NK-92 (cell line): Measurements from ENCODE around the gene ADAD2.

ENCODE experiments used
- DNase-seq: peaks from one replicate; lab custom pipeline; 2025; ENCODE audit not compliant: unreplicated experiment; lab: John Stamatoyannopoulos, UW

ADAD2 gene

DNA sequence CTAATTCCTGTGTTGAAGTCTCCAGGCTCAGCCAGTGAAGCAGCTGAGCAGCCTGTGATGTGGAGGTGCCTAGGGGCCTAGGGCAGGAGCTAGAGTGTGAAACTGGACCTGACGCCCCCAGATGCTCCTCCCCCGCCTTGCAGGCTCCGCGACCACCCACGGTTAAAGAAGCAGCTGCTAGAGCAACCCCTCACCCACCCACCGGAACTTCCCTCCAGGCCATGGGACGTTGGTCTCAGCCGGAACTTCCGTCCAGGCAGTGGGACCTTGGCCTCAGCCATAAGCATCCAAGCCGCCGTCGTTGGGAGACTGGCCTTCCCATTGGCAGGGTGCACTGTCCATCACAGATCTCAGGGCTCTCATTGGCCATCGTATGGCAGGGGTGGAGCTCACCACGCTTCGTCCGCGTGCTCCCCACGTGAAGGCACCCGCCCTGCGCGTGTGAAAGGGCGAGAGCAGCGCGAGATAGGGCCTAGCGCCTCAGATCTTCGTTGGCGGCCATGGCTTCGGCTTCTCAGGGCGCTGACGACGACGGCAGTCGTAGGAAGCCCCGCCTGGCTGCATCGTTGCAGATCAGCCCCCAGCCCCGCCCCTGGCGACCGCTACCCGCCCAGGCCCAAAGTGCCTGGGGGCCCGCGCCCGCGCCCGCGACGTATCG, at the start of gene ADAD2:
ADAD2 (plus strand) TSS at position 427 of the 658 bp plus-strand sequence; CDS start at position 501, 74 bp downstream.
- no peak for DNase-seq

DNA sequence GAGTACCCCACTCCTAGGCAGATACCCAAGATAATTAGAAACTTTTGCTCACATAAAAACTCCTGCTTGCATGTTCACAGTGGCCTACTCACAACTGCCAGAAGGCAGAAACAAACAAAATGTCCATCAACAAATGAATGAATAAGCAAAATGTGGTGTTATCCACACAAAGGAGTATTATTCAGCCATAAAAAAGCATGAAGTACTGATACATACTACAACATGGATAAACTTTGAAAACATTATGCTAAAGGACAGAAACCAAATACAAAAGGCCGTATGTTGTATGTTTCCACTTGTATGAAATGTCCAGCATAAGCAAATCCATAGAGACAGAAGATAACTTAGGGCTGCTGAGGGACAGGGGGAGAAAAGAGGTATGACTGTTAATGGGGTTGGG, 47.9 kb upstream of the ADAD2 start:
- DNase-seq, result no peak

DNA sequence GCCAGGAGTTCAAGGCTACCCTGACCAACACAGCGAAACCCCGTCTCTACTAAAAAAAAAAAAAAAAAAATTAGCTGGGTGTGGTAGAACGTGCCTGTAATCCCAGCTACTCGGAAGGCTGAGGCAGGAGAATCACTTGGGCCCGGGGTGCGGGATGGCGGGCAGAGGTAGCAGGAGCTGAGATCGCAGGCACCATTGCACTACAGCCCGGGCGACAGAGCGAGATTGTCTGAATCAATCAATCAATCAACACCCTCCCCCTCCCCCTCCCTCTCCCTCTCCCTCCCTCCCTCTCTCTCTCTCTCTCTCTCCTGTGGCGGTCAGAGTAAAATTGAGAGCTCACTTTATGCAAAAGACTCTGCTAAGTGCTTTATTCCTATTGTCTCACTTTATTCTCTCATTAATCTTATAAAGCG, 47.2 kb upstream of the ADAD2 start:
- DNase-seq, result no peak

DNA sequence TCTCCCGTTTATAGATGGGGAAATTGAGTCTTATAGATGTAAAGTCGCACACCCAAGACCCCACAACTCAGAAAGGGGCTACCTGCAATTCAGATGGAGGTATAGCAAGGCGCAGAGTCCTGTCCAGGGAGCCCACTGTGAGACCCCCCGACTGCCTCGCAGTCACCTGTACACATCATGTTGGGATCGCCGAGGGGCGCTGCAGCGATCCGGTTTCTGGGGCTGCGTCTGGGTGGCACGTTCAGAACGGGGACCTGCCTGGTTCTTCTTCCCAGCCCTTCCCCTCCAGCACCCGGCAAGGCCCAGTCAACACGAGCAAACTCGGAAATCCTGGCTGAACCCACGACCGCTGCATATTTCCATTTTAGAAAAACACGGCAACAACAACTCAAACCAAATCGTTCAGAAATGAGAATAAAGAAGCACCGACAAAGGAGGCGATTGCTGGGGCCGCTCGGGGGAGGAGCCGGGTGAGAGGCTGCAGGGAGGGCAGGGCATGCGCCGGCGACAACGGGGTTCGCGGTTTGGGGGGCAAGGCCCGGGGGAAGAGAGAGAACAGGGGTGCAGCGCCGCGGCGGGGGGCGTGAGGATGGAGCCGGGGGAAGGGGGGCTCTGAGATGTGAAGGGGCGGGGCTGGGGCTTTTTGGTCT, 46.6 kb upstream of the ADAD2 start:
- no peak for DNase-seq

DNA sequence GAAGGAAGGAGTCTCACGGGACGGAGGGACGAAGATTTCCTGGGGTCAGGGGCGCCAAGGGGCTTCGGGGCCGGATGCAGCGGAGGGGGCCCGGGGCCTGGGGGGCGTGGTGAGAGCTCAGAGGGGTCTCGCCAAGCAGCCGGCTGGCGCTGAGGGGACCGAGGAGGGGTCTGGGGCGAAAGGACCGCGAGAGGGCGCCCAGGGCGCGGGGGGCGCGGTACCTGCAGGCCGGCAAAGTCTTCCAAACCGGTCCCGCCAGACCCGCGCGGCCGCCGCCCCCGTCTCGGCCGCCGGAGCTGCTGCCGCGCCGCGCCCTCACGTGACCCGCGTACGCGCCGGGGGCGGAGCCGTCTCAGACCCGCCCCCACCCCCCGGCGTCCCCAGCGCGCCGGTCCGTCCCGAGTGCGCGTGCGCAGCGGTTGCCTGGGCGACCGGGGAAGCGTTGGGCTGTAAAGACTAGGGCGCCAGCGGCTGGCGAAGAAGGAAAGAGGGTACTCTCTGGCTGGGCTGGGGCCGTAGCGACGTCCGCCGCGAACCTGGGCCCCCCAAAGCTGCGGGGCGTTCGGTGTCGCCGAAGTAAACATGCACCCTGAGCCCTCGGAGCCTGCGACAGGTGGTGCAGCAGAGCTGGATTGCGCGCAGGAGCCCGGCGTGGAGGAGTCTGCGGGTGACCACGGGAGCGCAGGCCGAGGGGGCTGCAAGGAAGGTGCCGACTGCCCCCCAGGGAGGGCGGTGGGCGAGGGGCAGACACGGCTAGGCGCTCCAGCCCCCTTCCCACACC, 45.9 kb upstream of the ADAD2 start, which contains the start of the genes DNAAF1 and HSDL1:
DNAAF1 (plus strand) TSS at position 450 of the 781 bp plus-strand sequence; CDS start at position 583, 133 bp downstream.
HSDL1 (minus strand) TSS at position 319 of the 781 bp plus-strand sequence. CDS start 13,856 bp downstream, outside the sequence.
- DNase-seq, result peak; percentile 48

DNA sequence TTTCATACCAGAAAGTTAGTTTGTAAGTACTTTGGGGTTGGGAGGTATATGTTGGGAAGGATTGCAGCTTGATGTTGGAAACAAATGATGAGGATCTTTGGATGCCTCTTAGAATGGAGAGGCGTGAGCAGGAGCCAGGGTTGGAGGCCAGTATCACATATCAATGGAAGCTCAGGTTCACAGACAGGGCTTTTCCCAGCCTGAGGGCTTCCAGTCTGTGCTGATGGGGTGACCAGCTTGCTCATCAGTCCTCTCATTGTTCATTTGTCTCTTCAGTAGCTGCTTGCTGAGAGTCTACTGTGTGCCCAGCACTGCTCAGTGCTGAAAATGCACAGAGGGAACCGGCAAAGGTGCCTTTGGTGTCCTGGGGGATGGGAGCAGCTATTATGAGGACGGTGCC, 40.0 kb upstream of the ADAD2 start:
- DNase-seq, result no peak

DNA sequence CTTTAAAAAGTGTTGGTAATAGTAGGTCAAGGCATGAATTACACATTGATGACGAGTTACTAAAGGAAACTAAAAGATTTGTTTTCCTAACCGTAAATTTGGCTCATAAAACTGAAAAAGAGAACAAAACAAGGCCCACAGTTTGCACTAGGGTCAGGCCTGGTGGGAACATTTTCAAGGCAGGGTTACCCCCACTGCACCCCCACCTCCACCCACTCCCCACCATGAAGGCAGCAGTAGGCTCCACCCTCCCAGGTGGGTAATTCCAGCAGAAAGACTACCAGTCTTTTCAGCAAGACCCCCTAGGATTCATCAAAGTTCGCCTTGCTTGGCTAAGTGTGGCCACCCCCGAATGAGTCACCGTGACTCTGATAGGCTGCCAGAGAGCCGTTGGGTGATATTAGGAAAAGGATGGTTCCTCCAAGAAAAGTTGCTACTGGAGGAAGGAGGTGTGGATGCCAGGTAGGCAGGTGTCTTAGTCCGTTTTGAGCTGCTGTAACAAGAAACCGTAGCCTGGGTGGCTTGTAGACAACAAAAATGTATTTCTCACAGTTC, 37.2 kb upstream of the ADAD2 start:
- DNase-seq, result no peak

DNA sequence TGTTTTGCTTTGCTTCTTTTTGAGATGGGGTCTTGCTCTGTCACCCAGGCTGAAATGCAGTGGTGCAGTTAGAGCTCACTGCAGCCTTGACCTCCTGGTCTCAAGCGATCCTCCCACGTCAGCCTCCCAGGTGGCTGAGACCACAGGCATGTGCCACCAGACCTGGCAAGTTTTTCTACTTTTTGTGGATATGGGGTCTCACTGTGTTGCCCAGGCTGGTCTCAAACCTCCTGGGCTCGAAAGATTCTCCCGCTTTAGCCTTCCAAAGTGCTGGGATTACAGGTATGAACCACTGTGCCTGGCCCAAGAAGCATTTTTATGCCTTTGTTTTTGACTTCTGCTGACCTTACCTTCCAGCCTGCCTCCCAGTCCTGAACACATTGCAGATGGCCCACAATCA, 35.7 kb upstream of the ADAD2 start:
- no peak for DNase-seq

DNA sequence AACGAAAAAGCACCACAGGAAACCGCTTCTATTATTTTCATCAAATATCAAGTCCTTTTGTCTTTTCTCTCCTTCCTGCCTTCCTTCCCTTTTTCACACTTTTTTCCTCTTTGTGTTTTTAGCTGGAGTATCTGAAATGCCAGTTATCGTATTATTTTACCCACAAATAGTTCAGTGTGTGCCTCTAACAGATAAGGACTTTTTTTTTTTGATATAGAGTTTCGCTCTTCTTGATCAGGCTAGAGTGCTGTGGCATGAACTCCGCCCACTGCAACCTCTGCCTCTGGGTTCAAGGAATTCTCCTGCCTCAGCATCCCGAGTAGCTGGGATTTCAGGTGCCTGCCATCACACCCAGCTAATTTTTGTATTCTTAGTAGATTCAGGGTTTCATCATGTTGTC, 35.2 kb upstream of the ADAD2 start:
- DNase-seq, result no peak

DNA sequence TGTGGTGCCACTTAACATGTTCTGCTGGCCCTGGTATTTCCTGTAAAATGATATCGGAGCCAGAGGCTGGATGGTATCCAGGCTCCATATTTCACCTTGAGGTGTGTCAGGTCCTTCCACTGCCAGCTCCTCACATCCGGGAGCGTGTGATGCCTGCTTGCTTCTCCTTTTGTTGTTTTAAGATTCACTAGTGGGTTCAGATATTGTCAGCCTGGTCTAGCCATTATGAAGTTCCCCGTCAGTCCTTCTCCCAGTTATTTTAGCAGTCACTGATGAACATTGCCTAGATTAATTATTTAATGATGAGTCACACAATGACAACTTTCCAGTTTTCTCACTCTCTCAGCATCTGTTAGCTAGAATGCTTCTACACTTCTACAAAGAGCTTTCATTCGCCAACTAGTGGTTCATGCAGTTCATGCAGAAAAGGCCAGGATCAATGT, 34.6 kb upstream of the ADAD2 start:
- DNase-seq, result no peak

DNA sequence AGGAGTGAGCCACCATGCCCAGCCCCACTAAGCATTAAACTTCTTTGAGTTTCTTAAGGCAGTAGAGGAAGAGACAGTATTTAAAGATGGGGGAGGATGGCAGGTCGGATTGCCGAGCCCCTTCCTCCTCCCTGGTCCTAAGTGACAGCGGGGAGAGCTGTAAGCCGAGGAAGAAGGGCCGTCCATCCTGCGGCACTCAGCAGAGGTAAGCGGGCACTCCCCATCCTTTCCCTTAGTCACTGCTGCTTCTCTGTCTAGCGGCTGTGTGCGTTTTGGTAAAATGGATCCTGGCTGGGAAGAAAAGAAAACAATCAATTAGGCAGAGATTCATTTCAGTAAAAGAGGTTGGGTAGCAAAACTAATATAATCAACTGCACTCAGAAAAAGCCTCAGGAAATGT, 31.9 kb upstream of the ADAD2 start:
- no peak for DNase-seq

DNA sequence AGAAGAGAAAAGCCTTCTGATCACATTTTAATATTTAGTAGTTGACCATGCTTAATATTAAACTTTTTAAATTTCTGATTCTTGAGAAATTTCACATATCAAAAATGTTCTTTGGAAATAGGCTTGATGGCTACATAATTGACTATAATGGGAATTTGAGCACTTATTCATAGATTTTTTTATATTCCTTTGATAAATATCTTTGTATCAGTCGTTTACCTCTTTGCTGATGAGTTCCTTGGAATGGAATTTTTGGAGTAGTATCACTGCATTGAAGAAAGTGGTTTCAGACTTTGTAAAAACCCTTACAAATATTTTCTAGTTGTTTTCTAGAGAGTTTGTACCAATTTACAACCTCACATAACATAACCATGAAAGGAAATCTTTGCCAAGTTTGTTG, 31.2 kb upstream of the ADAD2 start:
- no peak for DNase-seq

DNA sequence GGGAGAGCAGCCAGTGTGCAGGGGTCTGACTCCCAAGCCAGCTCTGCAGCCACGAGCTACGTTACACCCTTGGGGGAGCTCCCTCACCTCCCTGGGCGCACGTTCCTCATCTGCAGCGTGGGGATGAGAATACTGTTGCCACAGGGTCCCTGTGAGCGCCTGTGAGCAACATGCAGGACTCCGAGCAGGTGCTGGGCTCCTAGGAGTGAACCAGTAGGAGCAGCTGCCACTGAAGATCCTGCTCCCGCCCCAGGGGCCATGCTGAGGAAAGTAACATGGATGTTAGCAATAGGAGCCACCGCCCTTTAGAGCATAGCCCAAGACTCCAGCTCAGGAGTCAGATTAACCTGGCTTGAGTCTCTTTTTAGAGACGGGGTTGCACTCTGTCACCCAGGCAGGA, 29.9 kb upstream of the ADAD2 start:
- no peak for DNase-seq

DNA sequence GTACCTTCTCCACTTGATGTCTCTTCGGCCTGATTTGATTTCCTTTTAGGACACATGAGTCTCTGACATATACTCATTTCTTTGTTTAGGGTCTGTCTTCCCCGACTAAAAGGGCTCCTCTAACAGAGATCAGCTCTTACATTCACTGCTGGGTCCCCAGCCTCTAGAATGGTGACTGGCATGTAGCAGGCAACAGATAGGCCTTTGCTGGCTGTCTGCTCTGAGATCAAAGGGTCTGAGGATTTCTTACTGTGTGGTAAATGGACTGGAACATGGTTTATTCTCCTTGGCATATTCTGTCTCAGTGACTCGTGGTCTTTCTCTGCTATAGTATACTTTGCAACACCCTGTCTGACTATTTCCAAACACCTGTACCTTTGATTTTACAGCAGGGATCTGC, 29.2 kb upstream of the ADAD2 start:
- DNase-seq, result no peak

DNA sequence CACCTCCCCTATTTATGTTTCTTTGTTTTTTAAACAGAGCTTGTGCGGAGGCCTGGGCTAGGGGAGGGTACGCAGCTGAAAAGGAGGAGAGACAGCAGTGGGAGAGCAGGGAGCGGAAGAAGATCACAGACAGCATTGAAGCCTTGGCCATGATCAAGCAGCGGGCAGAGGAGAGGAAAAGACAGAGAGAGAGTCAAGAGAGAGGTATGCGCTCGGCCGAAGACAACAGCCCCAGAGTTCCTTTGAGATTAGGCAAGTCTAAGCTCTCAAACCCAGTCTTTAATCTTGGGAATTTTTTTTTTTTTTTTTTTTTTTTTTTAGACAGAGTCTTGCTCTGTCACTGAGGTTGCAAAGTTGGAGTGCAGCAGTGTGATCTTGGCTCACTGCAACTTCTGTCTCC, 25.2 kb upstream of the ADAD2 start:
- no peak for DNase-seq

DNA sequence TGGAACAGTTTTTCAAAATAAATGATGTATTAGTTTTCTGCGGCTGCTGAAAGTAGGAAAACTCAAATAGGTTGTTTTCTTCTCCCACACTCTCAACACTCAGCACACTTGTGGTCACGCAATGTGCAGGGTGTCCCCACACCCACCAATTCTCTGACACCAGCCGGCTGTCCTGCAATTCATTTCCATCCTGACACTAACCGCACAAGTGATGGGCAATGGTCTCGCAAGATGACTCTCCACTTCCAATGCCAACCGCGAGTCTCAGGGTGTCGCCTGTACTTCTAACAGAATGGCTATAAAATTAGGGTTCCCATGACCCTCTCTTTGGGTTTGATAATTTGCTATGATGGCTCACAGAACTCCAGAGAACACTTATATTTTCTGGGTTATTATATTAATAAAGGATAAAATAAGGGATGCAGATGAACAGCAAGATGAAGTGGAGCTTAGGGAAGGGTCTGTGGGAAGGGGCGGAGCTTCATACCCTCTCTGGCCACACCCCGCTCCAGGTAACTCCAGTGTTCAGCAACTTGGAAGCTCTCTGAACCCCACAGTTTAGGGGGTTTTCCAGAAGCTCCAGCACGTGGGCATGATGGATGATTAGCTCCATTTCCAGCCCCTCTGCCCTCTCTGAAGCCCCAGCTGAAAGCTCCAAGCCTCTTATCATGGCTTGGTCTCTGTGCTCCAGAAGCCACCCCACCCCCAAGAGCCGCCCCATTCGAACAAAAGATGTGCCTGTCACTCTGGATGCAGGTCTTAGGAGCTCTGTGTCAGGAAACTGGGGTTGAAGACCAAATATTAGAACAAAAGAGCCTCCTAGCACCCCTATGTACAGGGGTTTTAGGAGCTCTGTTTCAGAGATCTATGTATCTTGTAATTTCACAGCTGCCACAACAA, 23.9 kb upstream of the ADAD2 start:
- DNase-seq, result no peak

DNA sequence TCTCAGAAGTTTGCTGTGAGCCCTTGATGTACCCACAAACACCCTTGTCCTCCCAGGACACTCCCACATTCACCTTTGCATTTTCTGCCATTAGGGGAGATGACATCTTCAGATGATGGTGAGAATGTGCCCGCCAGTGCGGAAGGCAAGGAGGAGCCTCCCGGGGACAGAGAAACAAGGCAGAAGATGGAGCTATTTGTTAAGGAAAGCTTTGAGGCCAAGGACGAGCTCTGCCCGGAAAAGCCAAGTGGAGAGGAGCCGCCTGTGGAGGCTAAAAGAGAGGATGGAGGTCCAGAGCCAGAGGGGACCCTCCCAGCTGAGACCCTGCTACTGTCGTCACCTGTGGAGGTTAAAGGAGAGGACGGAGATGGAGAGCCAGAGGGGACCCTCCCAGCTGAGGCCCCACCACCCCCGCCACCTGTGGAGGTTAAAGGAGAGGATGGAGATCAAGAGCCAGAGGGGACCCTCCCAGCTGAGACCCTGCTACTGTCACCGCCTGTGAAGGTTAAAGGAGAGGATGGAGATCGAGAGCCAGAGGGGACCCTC, 21.1 kb upstream of the ADAD2 start:
- DNase-seq, result no peak

DNA sequence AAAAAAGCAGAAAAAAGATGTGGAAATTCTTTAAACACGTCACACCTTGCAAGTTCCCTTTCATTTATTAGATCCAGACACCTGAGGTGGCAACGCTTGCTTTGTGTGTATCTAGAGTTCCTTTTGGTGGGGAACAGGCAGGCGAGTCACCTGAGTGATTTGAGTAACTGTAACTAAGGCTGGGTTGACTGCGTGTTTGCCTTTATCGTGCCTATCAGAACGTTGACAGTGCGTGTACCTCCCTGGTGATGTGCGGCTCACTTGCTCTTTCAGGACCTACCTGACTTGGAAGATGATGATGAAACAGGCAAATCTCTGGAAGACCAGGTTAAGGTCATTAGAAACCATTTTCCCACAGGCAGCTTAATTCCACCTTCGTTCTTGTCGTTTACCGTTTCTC, 16.6 kb upstream of the ADAD2 start:
- no peak for DNase-seq

DNA sequence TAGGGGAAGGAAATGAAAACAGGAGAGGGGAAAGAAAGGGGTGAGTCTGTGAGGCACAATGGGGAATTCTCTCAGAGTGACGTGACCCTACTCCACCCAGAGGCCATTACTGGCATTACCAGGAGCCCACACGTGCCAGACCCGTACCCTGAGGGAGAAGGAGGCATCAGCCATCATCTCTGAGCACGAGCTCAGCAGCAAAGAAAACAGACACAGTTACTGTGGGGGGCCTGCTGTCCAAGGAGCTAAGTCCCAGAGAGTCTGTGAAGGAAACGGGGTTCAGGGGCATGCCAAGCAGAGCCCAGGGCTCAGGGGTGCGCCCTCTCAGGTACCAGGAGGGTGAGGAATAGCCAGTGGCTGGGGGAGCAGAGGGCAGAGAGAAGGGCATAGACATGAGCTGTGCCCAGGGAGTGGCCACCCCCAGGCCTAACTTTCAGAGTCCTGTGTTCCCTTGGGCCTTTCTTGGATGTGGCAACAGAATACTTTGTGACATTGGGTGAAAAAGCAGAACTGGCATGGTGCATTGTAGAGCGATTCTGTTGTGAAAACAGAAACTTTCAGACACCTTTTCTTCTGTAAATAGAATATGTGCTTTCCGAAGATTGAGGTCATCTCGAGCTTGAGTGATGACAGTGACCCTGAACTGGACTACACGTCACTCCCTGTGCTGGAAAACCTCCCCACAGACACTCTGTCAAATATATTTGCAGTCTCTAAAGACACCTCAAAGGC, 15.4 kb upstream of the ADAD2 start:
- DNase-seq, result no peak
